ENCODE results near the gene CALD1. TPM values are rescaled to one million over a fixed set of nuclear protein-coding genes. Genes with fewer than 3 reads are reported as not detected.

Gene CALD1
- total RNA-seq, 1 donor from 2014 or later = 352 TPM

DNA sequence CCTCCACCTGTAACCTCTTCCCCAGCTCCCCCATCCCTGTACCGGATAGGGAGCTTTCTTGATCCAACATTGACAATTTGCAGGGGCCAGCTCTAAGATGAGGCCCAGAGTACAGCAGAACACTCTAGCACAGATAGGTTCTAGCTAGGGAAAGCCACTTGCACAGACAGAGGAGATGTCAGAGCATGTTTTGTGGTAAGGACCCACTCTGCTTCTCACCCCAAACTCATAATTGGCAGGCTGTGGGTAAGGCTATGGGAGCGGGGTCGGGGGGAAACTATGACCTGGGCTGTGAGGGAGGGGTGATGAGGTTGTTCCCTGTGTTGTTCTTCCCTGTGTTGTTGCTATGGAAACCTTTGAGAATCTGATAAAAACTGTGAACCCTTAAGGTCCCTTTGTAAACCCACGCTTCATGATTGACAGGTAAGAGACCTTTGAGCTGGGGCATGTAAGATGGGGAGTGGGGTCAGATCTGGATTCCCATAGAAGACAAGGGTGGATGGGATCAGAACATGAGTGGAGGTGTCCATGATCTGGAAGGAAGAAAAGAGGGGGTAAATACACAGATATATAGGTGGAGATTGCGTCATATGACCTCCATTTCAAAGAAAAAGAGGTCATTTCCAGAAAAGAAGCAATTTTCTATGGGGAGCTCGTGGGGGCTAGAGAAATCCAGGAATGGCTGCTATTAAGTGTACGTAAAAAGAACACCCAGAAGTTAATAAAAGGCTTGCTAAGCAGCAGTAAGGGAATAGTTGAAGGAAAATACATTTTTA, 4.0 kb downstream of the CALD1 start:
- peaks cover 7 to 27% of the 10 kb centered on the region in 2 donors for H3K4me1 ChIP-seq
- intact Hi-C loops (cut with DNase I) = loop anchor here (2.0 to 5.0 kb wide), 4 partner anchors 45 to 204 kb away; partner anchors contain the start of gene AGBL3
- TF ChIP-seq CTCF (IDR thresholded peaks at IDR 0.05) = no peak
- H3K27me3 ChIP-seq = no peaks in the 10 kb centered on the region
- H3K27ac ChIP-seq = peak overlapping the region; percentile 82 to 94
- no peak for DNase-seq (ENCODE audit: low spot score in 2 of 2)
- no peaks in the 10 kb centered on the region for H3K9me3 ChIP-seq
- H3K4me3 ChIP-seq = peak overlapping the region; percentile 69 to 73
- H3K36me3 ChIP-seq = peaks cover 0 to 7% of the 10 kb centered on the region in 2 donors

GRCh38 chr7:134784251-134785049, 5.0 kb downstream of the CALD1 start:
- Histone ChIP-seq H3K9me3 (no peaks in the 10 kb centered on the region), H3K4me1 (peaks cover 8 to 34% of the 10 kb centered on the region in 2 donors), H3K36me3 (peaks cover 0 to 7% of the 10 kb centered on the region in 2 donors), H3K4me3 (peak overlapping the region; percentile 69 to 73), H3K27me3 (no peaks in the 10 kb centered on the region), H3K27ac (peak overlapping the region; percentile 82 to 94)
- TF ChIP-seq CTCF (IDR thresholded peaks at IDR 0.05) = no peak
- peak in 1 of 2 donors; percentile 70 for DNase-seq (ENCODE audit: low spot score in 2 of 2)
- intact Hi-C loops (cut with DNase I) = loop anchor here (5.0 kb wide), 2 partner anchors 83 to 203 kb away; partner anchors contain the start of gene AGBL3

GRCh38 chr7:134785842-134786241, 6.4 kb downstream of the CALD1 start:
- Histone ChIP-seq H3K36me3 (peaks cover 0 to 7% of the 10 kb centered on the region in 2 donors), H3K9me3 (no peaks in the 10 kb centered on the region), H3K27ac (peak overlapping the region; percentile 82 to 85), H3K4me3 (peak overlapping the region; percentile 1 to 73), H3K27me3 (no peaks in the 10 kb centered on the region), H3K4me1 (peaks cover 12 to 44% of the 10 kb centered on the region in 2 donors)
- DNase-seq (ENCODE audit: low spot score in 2 of 2) = no peak
- intact Hi-C loops (cut with DNase I) = no loop called here
- no peak for TF ChIP-seq CTCF (IDR thresholded peaks at IDR 0.05)

GRCh38 chr7:134787064-134787463, 7.6 kb downstream of the CALD1 start:
- Histone ChIP-seq H3K4me1 (peaks cover 12 to 56% of the 10 kb centered on the region in 2 donors), H3K36me3 (peaks cover 0 to 7% of the 10 kb centered on the region in 2 donors), H3K27me3 (no peaks in the 10 kb centered on the region), H3K4me3 (peak overlapping the region; percentile 18 to 73), H3K27ac (peak overlapping the region; percentile 82 to 85), H3K9me3 (no peaks in the 10 kb centered on the region)
- no peak for DNase-seq (ENCODE audit: low spot score in 2 of 2)
- intact Hi-C loops (cut with DNase I) = no loop called here
- TF ChIP-seq CTCF (IDR thresholded peaks at IDR 0.05) = no peak

- no peak for TF ChIP-seq CTCF (IDR thresholded peaks at IDR 0.05)
- Histone ChIP-seq H3K4me3 (peak overlapping the region; percentile 18 to 73), H3K9me3 (no peaks in the 10 kb centered on the region), H3K27ac (peak overlapping the region; percentile 82 to 85), H3K4me1 (peaks cover 12 to 62% of the 10 kb centered on the region in 2 donors), H3K36me3 (peaks cover 0 to 7% of the 10 kb centered on the region in 2 donors), H3K27me3 (no peaks in the 10 kb centered on the region)
- intact Hi-C loops (cut with DNase I) = no loop called here
- no peak for DNase-seq (ENCODE audit: low spot score in 2 of 2)
Observed at GRCh38 chr7:134787720-134788119, 8.3 kb downstream of the CALD1 start.
